ENCODE data around the gene KMT2C.
"Not testable (repeated sequence)": the region's sequence is repeated elsewhere in the genome, so short reads cannot be mapped to it uniquely, and the experiment has no call there.

KMT2C gene

DNA sequence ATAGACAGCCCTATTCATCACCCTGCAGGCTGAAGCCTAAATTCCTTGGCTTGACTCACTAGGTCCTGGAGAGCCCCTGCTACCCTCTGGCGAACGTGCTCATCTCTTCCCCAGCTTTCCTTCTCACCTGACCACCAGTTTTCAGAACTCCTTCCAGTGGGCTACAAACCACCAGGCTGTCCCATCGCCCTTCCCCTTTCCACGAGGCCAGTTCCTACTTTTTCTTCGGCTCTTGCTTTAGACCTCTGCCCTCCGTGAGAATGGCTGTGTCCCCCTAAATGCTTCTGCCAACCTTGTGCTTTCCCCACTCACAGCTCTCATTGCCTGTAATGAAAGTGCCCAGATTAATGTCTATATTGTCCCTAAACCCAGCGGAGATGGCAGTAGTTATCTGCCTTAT lies 5.4 kb upstream of the KMT2C start:
- DNase-seq: not testable (repeated sequence)

DNA sequence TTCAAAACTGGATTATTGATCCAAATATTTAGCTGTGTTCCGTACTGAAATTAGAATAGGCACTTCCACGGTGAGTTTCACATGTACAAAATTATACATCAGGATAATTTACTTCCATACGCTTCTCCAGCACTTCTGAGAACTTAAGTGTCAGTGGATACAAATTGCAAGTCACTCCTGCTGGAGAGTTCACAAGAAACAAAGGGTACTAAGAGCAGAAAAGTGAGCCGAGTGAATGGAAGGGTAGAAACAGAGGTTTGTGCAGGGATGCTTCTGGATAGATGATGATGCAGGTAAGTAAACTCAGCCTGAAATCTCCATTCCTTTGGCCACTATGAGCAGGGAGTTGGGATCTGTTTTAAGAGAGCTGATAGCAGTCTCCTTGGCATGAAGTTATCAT lies 2.2 kb upstream of the KMT2C start:
- not testable (repeated sequence) for DNase-seq

DNA sequence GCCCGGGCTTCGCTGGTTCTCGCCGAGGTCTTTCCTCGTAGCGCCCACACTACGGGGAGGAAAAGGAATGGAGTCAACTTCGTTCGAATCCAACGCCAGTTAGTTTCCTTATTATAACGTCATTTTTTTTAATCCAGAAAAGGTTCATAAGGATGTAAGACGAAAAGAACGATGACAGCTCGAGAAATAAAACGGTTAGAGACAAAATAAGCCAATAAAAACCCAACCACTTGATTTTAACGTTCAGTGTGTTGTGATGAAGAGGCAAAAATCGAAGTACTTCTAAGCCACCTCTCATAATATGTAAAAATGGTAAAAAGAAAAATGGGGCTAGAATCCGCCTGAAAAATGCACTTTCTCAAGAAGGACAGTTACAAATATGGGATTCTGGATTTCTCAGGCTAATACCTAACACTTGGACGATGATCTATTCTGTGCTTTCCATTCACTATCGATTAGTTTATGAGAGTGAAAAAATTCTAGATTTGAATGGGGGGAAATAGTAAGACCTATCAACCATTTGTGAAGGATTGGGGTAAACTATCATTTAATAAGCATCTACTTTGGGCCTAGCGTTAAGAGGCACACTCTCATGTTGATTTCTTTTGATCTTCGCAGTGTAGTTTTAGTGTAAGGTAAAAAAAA lies 1.2 kb upstream of the KMT2C start:
- DNase-seq: not testable (repeated sequence)

DNA sequence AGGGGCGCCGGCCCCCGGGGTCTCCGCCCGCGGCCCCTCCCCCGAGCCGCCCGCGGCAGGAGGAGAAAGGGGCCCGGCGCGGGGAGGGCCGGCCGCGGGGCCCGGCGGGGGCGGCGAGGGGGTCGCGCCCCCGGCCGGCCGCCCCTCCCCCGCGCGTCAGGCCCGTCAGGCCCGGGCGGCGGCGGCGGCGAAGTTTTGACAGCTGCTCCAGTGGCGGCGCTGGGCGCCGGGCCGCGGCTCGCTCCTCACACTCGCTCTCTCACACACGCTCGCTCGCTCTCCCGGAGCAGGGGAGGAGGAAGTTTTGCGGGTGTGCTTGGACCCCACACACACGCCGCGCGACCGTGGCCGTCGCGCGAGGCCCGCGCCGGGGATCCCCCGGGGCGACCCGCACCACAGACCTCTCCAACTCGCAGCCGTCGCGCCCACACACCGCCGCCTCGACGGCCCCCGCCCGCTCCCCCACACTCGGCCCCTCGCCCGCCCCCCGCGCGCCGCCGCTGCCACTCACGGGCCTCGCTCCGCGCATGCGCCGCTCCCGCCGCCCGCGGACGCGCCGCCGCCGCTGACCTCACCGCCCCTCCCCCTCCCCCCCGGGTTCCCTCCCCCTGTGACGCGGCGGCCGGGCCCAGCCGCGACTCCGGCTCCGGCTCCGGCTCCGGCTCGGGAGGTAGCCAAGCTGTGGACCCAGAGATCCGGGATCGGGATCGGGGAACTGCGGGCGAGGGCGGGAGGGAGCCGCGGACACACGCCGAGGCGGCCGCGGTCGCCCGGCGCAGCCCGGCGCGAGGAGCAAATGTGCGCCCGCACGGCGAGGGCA lies 518 bp upstream of the KMT2C start:
- DNase-seq: no peak

DNA sequence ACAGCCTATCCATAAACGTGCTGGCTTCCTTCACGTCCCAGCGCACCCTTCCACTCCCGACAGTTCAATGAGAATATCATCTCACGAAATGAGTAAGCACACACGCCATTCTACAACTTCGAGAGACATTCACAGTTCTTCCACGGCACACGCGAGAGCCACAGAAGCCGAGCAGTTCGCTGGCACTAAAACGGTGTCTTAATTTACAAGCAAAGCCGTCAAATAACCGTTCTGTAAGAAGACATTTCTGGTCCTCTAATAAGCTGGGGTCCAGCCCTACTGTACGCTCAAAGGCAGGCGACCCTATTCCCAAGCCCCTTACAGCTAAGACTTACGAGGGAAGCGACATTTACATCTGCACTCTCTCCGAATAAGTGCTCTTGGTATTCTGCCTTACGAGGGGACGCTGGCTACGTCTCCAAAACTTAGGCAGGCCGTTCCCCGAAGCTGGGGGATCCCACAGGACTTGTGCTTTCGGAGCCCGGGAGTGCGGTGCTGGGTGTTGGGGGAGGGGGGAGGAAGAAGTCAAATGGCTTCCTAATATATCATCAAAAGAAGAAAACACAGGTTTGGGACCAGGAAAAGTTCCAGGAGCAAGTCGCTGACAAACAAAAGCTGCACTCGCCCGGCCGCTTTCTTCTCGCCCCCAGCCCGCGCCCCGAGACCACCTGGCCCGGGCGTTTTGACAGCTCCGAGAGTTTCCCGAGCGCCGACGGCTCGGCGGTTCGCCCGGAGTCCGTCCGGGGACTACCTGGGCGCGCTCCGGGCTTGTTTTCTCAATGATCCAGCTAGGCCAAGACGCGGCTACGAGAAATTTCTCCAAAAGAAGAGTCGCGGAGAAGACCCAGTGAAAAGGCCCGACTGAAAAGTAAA lies 1.1 kb downstream of the KMT2C start:
- not testable (repeated sequence) for DNase-seq

DNA sequence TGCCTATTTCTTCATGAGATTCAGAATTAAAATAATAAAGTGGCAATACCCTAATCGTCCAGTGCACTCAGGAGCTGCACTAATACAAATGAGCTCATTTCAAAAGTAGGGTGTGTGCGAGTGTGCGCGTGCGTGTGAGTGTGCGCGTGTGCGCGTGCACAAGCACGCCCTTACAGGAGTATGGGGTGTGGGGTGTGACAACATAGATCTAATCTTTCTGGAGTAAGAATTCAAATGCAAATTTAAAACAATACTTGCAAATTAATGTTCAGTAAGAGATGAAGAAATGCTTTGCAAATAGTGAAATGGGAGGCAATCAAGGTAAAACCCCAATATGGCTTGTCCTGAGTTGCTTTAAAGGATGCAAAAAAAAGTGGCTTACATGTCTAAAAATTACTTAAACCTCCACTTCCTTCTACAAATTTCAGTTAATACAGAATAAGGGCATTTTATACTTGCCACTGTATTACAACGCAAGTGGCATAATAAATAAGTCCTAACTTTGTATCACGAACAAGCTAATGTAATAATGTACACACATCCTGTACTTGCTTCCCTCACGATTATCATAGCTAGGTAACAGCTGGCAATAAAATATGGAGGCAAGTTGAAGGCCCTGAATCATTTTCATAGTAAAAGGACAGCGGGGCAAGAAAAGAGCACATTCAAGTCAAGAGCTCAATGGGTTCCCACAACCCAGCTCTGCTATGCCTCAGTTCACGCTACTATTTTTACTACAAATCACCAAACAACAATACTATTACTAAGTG lies 1.9 kb downstream of the KMT2C start:
- DNase-seq: not testable (repeated sequence)

DNA sequence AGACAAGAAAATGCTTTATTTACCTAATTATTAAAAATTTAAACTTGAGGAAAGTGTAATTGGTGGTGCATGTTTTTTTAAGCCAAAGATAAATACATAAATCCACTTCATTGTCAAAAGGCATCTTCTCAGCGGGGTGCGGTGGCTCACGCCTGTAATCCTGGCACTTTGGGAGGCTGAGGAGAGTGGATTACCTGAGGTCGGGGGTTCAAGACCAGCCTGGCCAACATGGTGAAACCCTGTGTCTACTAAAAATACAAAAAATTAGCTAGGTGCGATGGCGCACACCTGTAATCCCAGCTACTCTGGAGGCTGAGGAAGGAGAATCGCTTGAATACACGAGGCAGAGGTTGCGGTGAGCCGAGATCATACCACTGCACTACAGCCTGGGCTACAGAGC lies 3.1 kb downstream of the KMT2C start:
- not testable (repeated sequence) for DNase-seq

DNA sequence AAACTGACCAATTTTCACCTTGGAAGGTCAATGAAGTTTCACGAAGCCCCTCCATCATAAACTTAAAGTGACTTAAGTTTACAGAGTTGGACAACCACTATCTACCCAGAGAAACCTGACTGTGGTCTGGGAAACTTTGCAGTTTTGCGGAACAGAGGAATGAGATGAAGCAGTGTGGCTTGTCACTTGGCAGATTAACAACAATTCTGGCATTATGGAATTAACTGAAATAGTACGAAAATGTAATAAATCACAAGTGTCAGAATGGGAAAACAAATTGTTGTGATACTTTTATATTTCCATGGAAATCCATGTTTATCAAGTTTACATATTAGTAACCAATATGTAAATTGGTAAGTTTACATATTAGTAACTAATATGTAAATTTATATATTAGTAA lies 4.9 kb downstream of the KMT2C start:
- DNase-seq: no peak

DNA sequence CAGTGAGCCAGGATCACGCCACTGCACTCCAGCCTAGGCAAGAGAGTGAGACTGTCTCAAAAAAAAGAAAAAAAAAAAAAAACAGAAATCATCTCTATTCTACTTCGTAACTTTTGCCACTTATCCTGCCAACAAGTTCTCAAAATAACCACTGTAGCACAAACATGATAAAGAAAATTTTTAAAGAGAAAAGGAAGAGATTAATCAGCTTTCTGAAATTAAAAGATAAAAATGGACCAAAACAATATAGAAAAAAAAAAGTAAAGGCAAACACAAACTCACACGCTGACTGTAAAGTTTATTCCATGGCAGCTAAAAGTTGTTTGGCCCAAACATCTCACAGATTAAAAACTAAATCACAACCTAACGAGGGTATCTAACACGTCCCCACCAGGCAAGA lies 5.7 kb downstream of the KMT2C start:
- DNase-seq: not testable (repeated sequence)

DNA sequence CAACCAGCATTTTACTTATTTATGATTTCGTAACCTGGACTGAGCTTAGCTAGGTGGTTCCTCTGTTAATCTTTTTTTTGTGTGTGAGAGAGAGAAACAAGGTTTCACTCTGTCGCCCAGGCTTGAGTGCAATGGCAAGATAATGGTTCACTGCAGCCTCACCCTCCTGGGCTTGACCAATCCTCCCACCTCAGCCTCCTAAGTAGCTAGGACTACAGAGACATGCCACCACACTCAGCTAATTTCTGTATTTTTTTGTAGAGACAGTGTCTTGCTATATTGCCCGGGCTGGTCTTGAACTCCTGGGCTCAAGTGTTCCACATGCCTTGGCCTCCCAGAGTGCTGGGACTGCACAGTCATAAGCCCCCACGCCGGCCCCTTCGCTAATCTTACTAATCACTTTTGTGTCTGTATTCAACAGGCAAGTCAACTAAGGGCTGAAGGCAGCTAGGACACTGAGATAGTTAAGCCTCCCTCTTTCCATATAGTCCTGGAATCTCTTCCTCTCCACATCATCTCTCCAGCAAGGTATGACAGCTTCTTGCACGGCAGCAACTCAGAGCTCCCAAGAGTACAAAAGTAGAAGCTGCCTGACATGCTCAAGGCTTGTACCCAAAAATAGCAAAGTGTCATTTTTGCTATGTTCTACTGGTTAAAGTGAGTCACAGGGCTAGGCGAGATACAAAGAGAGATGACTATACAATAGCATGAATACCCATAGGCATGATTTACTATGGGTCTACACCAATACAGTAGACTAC lies 11.3 kb downstream of the KMT2C start:
- DNase-seq: no peak

DNA sequence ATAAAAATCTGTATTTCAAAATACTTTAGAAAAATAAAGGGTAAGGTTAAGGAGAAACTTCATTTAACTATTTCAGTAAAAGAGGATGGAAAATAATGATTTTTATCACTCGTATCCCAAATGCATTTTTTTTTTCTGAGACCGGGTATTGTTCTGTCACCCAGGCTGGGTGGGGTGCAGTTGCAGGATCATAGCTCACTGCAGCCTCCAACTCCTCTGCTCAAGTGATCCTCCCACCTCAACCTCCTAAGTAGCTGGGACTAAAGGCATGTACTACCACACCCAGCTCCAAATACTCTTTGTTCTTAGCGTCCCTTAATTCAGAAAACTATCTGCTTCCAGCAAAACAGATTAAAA lies 11.8 kb downstream of the KMT2C start:
- no peak for DNase-seq

DNA sequence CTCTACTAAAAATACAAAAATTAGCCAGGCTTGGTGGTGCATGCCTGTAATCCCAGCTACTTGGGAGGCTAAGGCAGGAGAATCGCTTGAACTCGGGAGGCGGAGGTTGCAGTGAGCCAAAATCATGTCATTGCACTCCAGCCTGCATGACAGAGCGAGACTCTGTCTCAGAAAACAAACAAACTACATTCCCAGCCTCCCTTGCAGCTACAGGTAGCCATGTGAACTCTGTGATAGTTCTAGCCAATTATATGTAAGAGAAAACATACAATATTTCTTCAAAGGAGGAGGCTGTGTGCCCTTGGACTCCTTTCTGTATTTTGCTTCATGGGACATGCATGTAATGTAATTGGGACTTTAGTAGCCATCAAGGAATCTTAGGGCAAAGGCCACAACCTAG lies 12.6 kb downstream of the KMT2C start:
- not testable (repeated sequence) for DNase-seq

DNA sequence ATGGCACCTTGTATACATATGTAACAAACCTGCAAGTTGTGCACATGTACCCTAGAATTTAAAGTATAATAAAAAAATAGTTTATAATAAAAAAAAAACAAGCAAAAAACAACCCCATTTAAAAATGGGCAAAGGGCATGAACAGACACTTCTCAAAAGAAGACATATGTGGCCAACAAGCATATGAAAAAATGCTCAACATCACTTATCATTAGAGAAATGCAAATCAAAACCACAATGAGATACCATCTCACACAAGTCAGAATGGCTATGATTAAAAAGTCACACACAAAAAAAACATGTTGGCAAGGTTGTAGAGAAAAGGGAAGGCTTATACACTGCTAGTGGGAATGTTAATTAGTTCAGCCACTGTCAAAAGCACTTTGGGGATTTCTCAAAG lies 14.9 kb downstream of the KMT2C start:
- DNase-seq: not testable (repeated sequence)

DNA sequence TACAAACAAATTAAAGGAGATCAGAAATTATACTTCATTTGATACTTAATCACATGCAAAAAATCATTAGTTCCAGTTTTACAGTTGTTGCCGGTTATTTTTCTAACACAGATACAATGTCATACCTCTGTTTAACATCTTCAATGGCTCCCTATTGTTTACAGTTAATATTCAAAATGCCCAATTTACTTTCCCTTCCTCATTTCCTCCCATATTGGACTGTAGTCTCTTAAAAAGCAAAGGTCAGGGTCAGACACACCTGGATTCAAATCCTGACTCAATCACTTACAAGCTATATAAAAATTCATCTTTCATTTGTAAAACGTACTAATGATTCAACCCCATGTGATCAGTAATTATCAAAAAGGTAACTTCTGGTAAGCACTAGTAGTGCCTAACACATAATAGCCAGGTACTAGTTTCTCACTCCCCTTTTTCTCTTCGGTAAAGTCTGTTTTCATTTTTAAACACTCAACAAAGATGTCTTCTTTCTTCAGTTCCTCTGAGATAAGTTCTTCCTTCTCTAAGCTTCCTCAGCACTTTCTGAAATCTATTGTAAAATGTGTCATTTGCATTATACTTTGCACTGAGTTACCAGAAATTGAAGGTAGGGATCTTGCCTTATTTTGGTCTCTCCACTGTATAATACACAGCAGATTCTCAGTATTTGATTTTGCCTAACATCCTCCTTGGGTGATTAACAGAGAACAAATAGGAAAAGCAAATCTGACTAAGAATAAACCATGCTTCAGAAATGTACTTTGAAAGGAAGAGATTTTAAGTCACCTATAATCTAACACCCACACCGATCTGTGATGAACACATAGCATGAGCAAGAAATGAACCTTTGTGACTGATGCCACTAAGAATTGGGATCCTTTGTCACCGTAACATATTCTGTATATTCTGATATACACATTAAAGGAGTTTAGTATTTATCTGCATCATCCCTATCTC lies 16.1 kb downstream of the KMT2C start:
- DNase-seq: no peak

DNA sequence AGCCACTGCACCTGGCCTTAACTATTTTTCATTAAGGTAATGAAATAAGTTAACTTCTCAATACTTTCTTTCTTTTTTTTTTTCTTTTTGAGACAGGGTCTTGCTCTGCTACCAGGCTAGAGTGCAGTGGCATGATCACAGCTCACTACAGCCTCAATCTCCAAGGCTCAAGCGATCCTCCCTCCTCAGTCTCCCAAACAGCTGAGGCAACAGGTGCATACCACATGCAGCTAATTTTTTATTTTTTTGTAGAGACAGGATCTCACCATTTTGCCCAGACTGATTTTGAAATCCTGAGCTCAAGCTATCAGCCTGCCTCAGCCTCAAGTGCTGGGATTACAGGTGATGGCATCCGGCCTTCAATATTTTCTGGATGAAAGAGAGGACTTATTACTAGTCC lies 21.0 kb downstream of the KMT2C start:
- DNase-seq: no peak

DNA sequence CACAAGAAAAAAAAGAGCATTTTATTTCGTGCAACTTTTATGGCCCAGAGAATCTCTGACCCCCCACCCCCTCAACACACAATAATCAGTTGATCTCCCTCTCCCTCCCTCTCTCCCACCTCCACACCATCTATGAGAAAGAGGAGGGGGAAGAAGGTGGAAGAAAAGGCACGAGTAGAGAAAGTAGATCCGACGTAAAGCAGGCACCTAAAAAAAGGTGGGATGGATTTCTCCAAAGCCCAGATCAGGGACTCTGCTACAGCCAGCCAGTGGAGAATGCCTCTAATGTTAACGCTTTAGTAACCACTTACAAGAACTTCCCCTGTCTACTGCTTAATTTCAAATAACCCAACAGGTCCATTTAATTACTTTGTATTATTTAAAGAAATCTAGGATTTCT lies 24.4 kb downstream of the KMT2C start:
- DNase-seq: no peak

DNA sequence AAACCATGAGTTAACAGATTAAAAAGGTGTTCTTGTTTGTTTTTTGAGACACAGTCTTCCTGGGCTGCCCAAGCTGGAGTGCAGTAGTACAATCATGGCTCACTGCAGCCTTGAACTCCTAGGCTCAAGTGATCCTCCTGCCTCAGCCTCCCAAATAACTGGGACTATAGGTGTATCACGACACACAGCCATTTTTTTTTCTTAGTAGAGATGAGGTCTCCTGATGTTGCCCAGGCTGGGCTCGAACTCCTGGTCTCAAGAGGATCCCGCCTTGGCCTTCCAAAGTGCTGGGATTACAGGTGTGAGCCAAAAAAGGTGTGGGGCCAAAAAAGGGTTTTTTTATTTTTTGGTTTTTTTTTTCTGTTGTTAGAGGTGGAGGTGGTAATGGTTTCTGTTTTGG lies 29.3 kb downstream of the KMT2C start:
- DNase-seq: no peak

DNA sequence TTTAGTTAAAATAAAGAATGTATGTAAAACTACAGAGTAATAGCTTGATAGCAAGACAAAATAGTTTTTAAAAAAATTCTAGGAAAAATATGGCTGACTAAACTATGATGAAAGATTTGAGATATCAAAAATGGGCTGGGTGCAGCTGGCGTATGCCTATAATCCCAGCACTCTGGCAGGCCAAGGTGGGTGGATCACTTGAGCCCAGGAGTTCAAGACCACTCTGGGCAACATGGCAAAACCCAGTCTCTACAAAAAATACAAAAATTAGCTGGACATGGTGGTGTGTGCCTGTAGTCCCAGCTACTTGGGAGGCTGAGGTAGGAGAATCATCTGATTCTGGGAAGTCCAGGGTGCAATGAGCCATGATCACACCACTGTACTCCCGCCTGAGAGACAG lies 29.8 kb downstream of the KMT2C start:
- DNase-seq: not testable (repeated sequence)

DNA sequence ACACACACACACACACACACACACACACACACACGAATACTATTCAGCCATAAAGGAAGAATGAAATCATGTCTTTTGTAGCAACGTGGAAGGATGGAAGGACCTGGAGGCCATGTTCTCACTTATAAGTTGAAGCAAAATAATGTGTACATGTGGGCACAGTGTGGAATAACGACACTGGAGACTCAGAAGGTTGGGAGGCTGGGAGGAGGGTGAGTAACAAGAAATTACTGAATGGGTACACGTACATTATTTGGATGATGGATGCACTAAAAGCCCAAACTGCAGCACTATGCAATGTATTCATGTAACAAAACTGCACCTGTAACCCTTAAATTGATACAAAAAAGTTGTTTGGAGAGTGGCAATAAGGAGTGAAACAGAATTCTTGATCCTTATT lies 32.1 kb downstream of the KMT2C start:
- DNase-seq: no peak

DNA sequence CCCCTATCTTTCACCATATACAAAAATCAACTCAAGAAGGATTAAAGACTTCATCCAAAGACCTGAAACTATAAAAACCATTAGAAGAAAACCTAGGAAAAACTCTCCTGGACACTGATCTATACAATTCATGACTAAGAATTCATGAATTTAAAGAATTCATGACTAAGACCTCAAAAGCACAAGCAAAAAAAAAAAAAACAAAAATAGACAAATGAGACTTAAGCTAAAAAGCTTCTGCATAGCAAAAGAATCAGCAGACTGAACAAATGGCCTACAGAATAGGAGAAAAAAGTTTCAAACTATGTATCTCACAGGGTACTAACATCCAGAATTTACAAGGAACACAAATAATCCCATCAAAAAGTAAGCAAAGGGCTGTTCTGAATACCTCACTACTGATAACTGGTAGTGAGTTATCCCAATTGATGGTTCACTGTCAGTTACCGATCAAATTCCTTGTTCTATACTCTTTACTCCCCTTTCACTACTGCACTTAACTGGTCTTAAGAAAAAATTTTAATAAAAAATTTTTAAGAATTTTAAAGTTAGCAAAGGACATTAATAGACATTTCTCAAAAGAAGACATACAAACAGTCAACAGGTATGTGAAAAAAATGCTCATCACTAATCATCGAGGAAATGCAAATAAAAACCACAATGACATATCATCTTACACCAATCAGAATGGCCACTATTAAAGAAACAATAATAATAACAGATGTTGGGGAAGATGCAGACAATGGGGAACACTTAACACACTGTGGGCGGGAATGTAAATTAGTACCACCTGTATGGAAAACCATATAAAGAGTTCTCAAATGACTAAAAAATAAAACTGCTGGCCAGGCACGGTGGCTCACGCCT lies 33.2 kb downstream of the KMT2C start:
- no peak for DNase-seq

Data from NCI-H187 treated with DMSO at 0.1 percent for 48 hours (cell line).